Endothelial cell of umbilical vein (primary cell): ENCODE results near the gene ARHGEF5. TPM values are rescaled to one million over a fixed set of nuclear protein-coding genes. Genes with fewer than 3 reads are reported as not detected.
"Not testable (repeated sequence)": the region's sequence is repeated elsewhere in the genome, so short reads cannot be mapped to it uniquely, and the experiment has no call there.

ENCODE experiments used
- BruUV-seq: library from RNA; stranded (reverse); fragments of 400-500 nt; replicated peaks from 2 replicates; lab custom pipeline; 2021; lab: Mats Ljungman, UMichigan
- CTCF ChIA-PET: fragments of 300-600, 350-600 bp; sonication (Branson Sonifier 250); formaldehyde crosslinking; loops from one replicate; lab custom pipeline; 2021; ENCODE audit warnings: antibody characterized with exemption, inconsistent platforms; lab: Charles Lee
- POLR2A ChIA-PET: fragments of 300-600, 350-600 bp; sonication (Branson Sonifier 250); formaldehyde crosslinking; loops from one replicate; lab custom pipeline; 2021; ENCODE audit warnings: antibody characterized with exemption, inconsistent platforms; lab: Charles Lee
- DNase-seq: peaks from one replicate; pipeline ENCODE4 v3.0.0-alpha.2; 2011; ENCODE audit warnings: low read depth, low spot score
- FAIRE-seq: peaks from 2 replicates; lab custom pipeline; 2011; peaks lifted over from hg19 to GRCh38; lab: Jason Lieb, UNC
- H2AFZ ChIP-seq: 2 replicates; pipeline ENCODE4 v1.6.0; 2012; ENCODE audit warnings: low read depth, low read length, control low read depth, inconsistent platforms
- H3K27ac ChIP-seq: 2 replicates; pipeline ENCODE4 v1.5.1; 2011; ENCODE audit warnings: low read depth, mild to moderate bottlenecking, control low read depth, low read length, moderate library complexity; ENCODE audit not compliant: insufficient read depth
- H3K27me3 ChIP-seq, 2 experiments: 2 replicates each; pipeline versions ENCODE4 v1.6.0 to v1.6.1; 2011; ENCODE audit warnings: low read length in 2 of 2, mixed read lengths in 1 of 2; ENCODE audit not compliant: control insufficient read depth in 2 of 2, insufficient read depth in 2 of 2
- H3K36me3 ChIP-seq, 2 experiments: 2 replicates in 1 of 2; 3 replicates in 1 of 2; pipeline ENCODE4 v1.5.1; 2011; ENCODE audit warnings: low read length in 2 of 2, mild to moderate bottlenecking in 1 of 2, moderate library complexity in 1 of 2; ENCODE audit not compliant: control insufficient read depth in 2 of 2, insufficient read depth in 2 of 2; ENCODE audit errors: extremely low read depth in 1 of 2
- H3K4me1 ChIP-seq: 3 replicates; pipeline ENCODE4 v1.5.1; 2011; ENCODE audit warnings: mild to moderate bottlenecking, low read length; ENCODE audit not compliant: control insufficient read depth, insufficient read depth; ENCODE audit errors: extremely low read depth
- H3K4me2 ChIP-seq: 2 replicates; pipeline ENCODE4 v1.6.1; 2011; ENCODE audit warnings: low read length, control low read depth, mixed read lengths; ENCODE audit not compliant: insufficient read depth
- H3K4me3 ChIP-seq, 3 experiments: fragments of 200-600 bp in 1 of 3; sonication (generic), shearing (Covaris generic) in 1 of 3; replicated peaks in 1 of 3; 2 replicates each; pipeline ENCODE4 v1.5.1; 2011 to 2016; ENCODE audit warnings: control low read depth in 3 of 3, low read length in 3 of 3, mild to moderate bottlenecking in 2 of 3, inconsistent platforms in 1 of 3, low read depth in 1 of 3, moderate library complexity in 1 of 3; ENCODE audit not compliant: insufficient read depth in 1 of 3
- H3K79me2 ChIP-seq: 2 replicates; pipeline ENCODE4 v1.6.0; 2012; ENCODE audit warnings: low read length, inconsistent platforms; ENCODE audit not compliant: control insufficient read depth, insufficient read depth
- H3K9ac ChIP-seq: replicated peaks from 2 replicates; pipeline ENCODE3; 2011; ENCODE audit warnings: low read length, control low read depth; ENCODE audit not compliant: insufficient read depth; ENCODE audit errors: extremely low read depth
- H3K9me1 ChIP-seq: replicated peaks from 3 replicates; pipeline ENCODE4 v1.6.0; 2011; ENCODE audit warnings: mild to moderate bottlenecking, low read length; ENCODE audit not compliant: control insufficient read depth, insufficient read depth; ENCODE audit errors: extremely low read depth
- H3K9me3 ChIP-seq: replicated peaks from 2 replicates; pipeline ENCODE4 v1.5.1; 2012; ENCODE audit warnings: low read length, inconsistent platforms; ENCODE audit not compliant: control insufficient read depth, insufficient read depth
- H4K20me1 ChIP-seq: replicated peaks from 2 replicates; pipeline ENCODE3; 2011; ENCODE audit warnings: mild to moderate bottlenecking, low read length; ENCODE audit not compliant: control insufficient read depth, insufficient read depth; ENCODE audit errors: extremely low read depth
- dilution Hi-C: fragments of 300-500 bp; cut with MboI; formaldehyde crosslinking; loops from one replicate; pipeline ENCODE4 v1.15.0; 2019; ENCODE audit warnings: low sequenced_read_pairs; ENCODE audit not compliant: extremely low pct_ligation_motif_present
- intact Hi-C: fragments of 100-400 bp; cut with micrococcal nuclease; formaldehyde crosslinking; loops from one replicate; pipeline ENCODE4 v1.10.0; 2022
- polyA plus RNA-seq, 4 experiments: library from polyadenylated mRNA; depleted of rRNA in 3 of 4; stranded (reverse) in 3 of 4; unstranded in 1 of 4; fragments of >200 nt; gene quantifications; 2 replicates each; pipeline versions ENCODE4 v1.2.1 to v1.2.3, GENCODE V29; 2011 to 2012; ENCODE audit warnings: missing spikeins in 1 of 4
- total RNA-seq: library from RNA; stranded (reverse); gene quantifications from 2 replicates; pipeline ENCODE4 v1.2.3, GENCODE V29; 2021

Gene ARHGEF5
- total and polyA plus RNA-seq, 2 donors (not counting 3 experiments of a cell fraction or from before 2014, with no cell fraction given), result 1.1 to 1.5 TPM

DNA sequence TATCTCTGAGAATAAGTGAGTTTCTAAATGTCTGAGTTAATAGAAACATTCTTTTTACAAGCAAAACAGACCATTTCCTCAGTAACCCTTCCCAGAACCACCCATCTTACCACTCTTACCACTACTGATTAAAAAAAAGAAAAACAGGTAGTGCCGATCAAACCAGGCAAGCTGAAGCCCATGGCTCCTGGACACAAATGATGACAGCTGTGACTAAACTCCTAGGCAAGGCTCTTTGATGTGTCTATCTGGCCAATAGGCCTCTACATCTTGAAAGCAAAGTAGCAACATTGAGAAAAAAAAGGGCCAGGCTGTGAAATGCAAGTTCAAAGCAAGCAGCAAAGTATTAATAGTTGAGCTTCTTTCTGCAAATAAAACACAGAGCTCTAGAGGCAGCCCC, 6.6 kb upstream of the ARHGEF5 start:
- H3K4me3 ChIP-seq, H3K27ac ChIP-seq, H3K9me1 ChIP-seq, FAIRE-seq, H3K79me2 ChIP-seq, H3K4me1 ChIP-seq, H3K9ac ChIP-seq, H2AFZ ChIP-seq, H4K20me1 ChIP-seq, H3K9me3 ChIP-seq, POLR2A ChIA-PET, BruUV-seq, H3K36me3 ChIP-seq, H3K4me2 ChIP-seq, DNase-seq, H3K27me3 ChIP-seq, intact Hi-C loops, CTCF ChIA-PET, dilution Hi-C loops: not testable (repeated sequence)

- H3K79me2 ChIP-seq, POLR2A ChIA-PET, H3K4me1 ChIP-seq, H2AFZ ChIP-seq, H3K9ac ChIP-seq, BruUV-seq, H3K36me3 ChIP-seq, H4K20me1 ChIP-seq, CTCF ChIA-PET, H3K27me3 ChIP-seq, H3K9me3 ChIP-seq, FAIRE-seq, H3K27ac ChIP-seq, H3K4me3 ChIP-seq, H3K9me1 ChIP-seq, intact Hi-C loops, dilution Hi-C loops, DNase-seq, H3K4me2 ChIP-seq: not testable (repeated sequence)
These were observed 3.5 kb upstream of the ARHGEF5 start for GRCh38 chr7:144351667-144352066.

GRCh38 chr7:144356185-144356584, 983 bp downstream of the ARHGEF5 start:
- POLR2A ChIA-PET, H2AFZ ChIP-seq, H3K9ac ChIP-seq, H3K36me3 ChIP-seq, H3K4me2 ChIP-seq, DNase-seq, CTCF ChIA-PET, H3K27ac ChIP-seq, BruUV-seq, H4K20me1 ChIP-seq, H3K9me1 ChIP-seq, H3K4me1 ChIP-seq, H3K4me3 ChIP-seq, dilution Hi-C loops, H3K27me3 ChIP-seq, H3K79me2 ChIP-seq, H3K9me3 ChIP-seq, intact Hi-C loops, FAIRE-seq: not testable (repeated sequence)

GRCh38 chr7:144356860-144357259, 1.7 kb downstream of the ARHGEF5 start:
- H3K4me1 ChIP-seq, BruUV-seq, H3K4me2 ChIP-seq, H3K79me2 ChIP-seq, H3K9me1 ChIP-seq, H3K9ac ChIP-seq, CTCF ChIA-PET, H4K20me1 ChIP-seq, H2AFZ ChIP-seq, H3K27me3 ChIP-seq, dilution Hi-C loops, DNase-seq, FAIRE-seq, H3K4me3 ChIP-seq, H3K9me3 ChIP-seq, H3K36me3 ChIP-seq, POLR2A ChIA-PET, H3K27ac ChIP-seq, intact Hi-C loops: not testable (repeated sequence)
